MM.1S (cell line): Measurements from ENCODE around the gene SLC35G1.

Experiments
- EZH2 ChIP-seq: fragments of 300-600 bp; sonication (generic); optimal IDR thresholded peaks from 2 replicates; pipeline ENCODE3; 2017; ENCODE audit warnings: low read depth, mild to moderate bottlenecking, antibody characterized with exemption, low read length, mixed read lengths
- EZH2phosphoT487 ChIP-seq: fragments of 300-600 bp; sonication (generic); IDR thresholded peaks from 2 replicates; pipeline ENCODE4 v1.6.1; 2018; ENCODE audit warnings: antibody characterized with exemption, low read length
- TF ChIP-seq, protein P1 (sequence below): fragments of 300-600 bp; sonication (generic); IDR thresholded peaks from 2 replicates; pipeline ENCODE4 v1.5.1; 2016; ENCODE audit warnings: antibody characterized with exemption, low read length, mixed read lengths

DNA sequence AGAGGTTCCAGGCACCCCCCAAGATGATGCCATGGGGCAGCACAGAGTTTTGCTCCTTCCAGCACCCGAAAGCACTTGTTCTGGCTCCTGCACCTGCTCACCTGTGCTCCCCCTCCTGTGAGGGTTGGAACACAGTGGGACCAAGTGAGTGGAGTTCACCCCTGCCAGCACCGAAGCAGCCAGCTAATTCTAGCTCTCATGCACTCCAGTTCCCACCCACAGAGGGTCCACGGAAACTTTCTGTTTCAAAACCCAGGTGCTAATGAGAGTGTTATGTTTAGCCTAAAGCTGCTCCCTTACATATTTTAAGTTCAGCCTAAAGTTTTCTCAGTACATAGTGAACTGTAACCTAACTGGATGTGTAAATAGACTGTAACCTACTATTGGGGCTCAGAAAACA is 42.6 kb upstream of the SLC35G1 start:
- TF ChIP-seq, protein P1, sequence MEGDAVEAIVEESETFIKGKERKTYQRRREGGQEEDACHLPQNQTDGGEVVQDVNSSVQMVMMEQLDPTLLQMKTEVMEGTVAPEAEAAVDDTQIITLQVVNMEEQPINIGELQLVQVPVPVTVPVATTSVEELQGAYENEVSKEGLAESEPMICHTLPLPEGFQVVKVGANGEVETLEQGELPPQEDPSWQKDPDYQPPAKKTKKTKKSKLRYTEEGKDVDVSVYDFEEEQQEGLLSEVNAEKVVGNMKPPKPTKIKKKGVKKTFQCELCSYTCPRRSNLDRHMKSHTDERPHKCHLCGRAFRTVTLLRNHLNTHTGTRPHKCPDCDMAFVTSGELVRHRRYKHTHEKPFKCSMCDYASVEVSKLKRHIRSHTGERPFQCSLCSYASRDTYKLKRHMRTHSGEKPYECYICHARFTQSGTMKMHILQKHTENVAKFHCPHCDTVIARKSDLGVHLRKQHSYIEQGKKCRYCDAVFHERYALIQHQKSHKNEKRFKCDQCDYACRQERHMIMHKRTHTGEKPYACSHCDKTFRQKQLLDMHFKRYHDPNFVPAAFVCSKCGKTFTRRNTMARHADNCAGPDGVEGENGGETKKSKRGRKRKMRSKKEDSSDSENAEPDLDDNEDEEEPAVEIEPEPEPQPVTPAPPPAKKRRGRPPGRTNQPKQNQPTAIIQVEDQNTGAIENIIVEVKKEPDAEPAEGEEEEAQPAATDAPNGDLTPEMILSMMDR: no peak
- TF ChIP-seq EZH2 (no peak), EZH2phosphoT487 (no peak)
